IMR-90 (cell line): Measurements from ENCODE around the gene MTHFSD. TPM values are rescaled to one million over a fixed set of nuclear protein-coding genes. Genes with fewer than 3 reads are reported as not detected.

ENCODE experiments used
- ATAC-seq: fragments of 200-7000 bp; cut with Tn5 transposase; 2 replicates; pipeline ENCODE4 v1.9.1; 2020; ENCODE audit warnings: low read depth, mild to moderate bottlenecking, moderate library complexity
- BruUV-seq: library from RNA; stranded (reverse); fragments of 400-500 nt; replicated peaks from 2 replicates; lab custom pipeline; 2021; lab: Mats Ljungman, UMichigan
- CTCF ChIA-PET: fragments of 300-600 bp; formaldehyde crosslinking; extraction: SDS; loops from one replicate; lab custom pipeline; 2021; ENCODE audit warnings: antibody characterized with exemption; lab: Yijun Ruan, JAX
- POLR2A ChIA-PET: fragments of 300-600 bp; sonication (Branson Sonifier 250); formaldehyde crosslinking; loops from one replicate; lab custom pipeline; 2022; ENCODE audit warnings: antibody characterized with exemption; ENCODE audit not compliant: unreplicated experiment; lab: Charles Lee
- DNase-seq: peaks from one replicate; pipeline ENCODE4 v3.0.0; 2013
- H2AFZ ChIP-seq: replicated peaks from 2 replicates; pipeline ENCODE3; 2013; ENCODE audit warnings: low read length, mild to moderate bottlenecking; ENCODE audit not compliant: poor library complexity
- H2AK5ac ChIP-seq: 2 replicates; pipeline ENCODE4 v1.6.1; 2013; ENCODE audit warnings: low read depth, low read length, inconsistent platforms
- H2AK9ac ChIP-seq: replicated peaks from 2 replicates; pipeline ENCODE3; 2013; ENCODE audit warnings: mild to moderate bottlenecking, low read depth, low read length, moderate library complexity; ENCODE audit not compliant: poor library complexity
- H2BK120ac ChIP-seq: 2 replicates; pipeline ENCODE4 v1.6.1; 2013; ENCODE audit warnings: low read depth, low read length, inconsistent platforms
- H2BK15ac ChIP-seq: 3 replicates; pipeline ENCODE4 v1.6.1; 2013; ENCODE audit warnings: low read depth, low read length, inconsistent platforms
- H2BK20ac ChIP-seq: 2 replicates; pipeline ENCODE4 v1.6.1; 2013; ENCODE audit warnings: low read depth, mild to moderate bottlenecking, inconsistent platforms, low read length, moderate library complexity
- H2BK5ac ChIP-seq: 2 replicates; pipeline ENCODE4 v1.6.1; 2013; ENCODE audit warnings: mild to moderate bottlenecking, low read depth, low read length, inconsistent platforms; ENCODE audit not compliant: poor library complexity, severe bottlenecking
- H3K14ac ChIP-seq: replicated peaks from 2 replicates; pipeline ENCODE4 v1.6.1; 2013; ENCODE audit warnings: low read depth, low read length, inconsistent platforms
- H3K18ac ChIP-seq: 2 replicates; pipeline ENCODE4 v1.6.1; 2013; ENCODE audit warnings: low read depth, low read length, control low read depth
- H3K23ac ChIP-seq: 2 replicates; pipeline ENCODE4 v1.6.1; 2013; ENCODE audit warnings: low read depth, low read length, inconsistent platforms
- H3K27ac ChIP-seq: 2 replicates; pipeline ENCODE4 v1.5.1; 2013; ENCODE audit warnings: mild to moderate bottlenecking, control low read depth, low read length; ENCODE audit not compliant: insufficient read depth
- H3K27me3 ChIP-seq: 2 replicates; pipeline ENCODE4 v1.6.1; 2013; ENCODE audit warnings: low read length; ENCODE audit not compliant: control insufficient read depth, insufficient read depth
- H3K36me3 ChIP-seq: 2 replicates; pipeline ENCODE4 v1.6.1; 2013; ENCODE audit warnings: low read length, mixed read lengths; ENCODE audit not compliant: control insufficient read depth, insufficient read depth
- H3K4ac ChIP-seq: 2 replicates; pipeline ENCODE4 v1.6.1; 2013; ENCODE audit warnings: low read depth, low read length, inconsistent platforms
- H3K4me1 ChIP-seq: 2 replicates; pipeline ENCODE4 v1.6.1; 2013; ENCODE audit warnings: low read length, mixed read lengths; ENCODE audit not compliant: control insufficient read depth, insufficient read depth
- H3K4me2 ChIP-seq: 2 replicates; pipeline ENCODE4 v1.6.1; 2013; ENCODE audit warnings: low read depth, mild to moderate bottlenecking, control low read depth, low read length, moderate library complexity
- H3K4me3 ChIP-seq: 2 replicates; pipeline ENCODE4 v1.5.1; 2013; ENCODE audit warnings: low read depth, mild to moderate bottlenecking, control low read depth, low read length, moderate library complexity; ENCODE audit not compliant: insufficient read depth
- H3K56ac ChIP-seq: 2 replicates; pipeline ENCODE4 v1.6.1; 2013; ENCODE audit warnings: low read length, inconsistent platforms; ENCODE audit not compliant: insufficient read depth; ENCODE audit errors: extremely low read depth
- H3K79me1 ChIP-seq, 2 experiments: 2 replicates each; pipeline ENCODE4 v1.6.1; 2013; ENCODE audit warnings: low read length in 2 of 2, inconsistent platforms in 1 of 2, low read depth in 1 of 2
- H3K9ac ChIP-seq: 2 replicates; pipeline ENCODE4 v1.6.1; 2013; ENCODE audit warnings: low read depth, low read length, control low read depth
- H3K9me1 ChIP-seq: 2 replicates; pipeline ENCODE4 v1.6.1; 2013; ENCODE audit warnings: low read length, inconsistent platforms; ENCODE audit not compliant: insufficient read depth
- H3K9me3 ChIP-seq: 2 replicates; pipeline ENCODE4 v1.6.1; 2013; ENCODE audit warnings: low read length; ENCODE audit not compliant: control insufficient read depth, insufficient read depth
- H4K20me1 ChIP-seq: 2 replicates; pipeline ENCODE4 v1.6.1; 2013; ENCODE audit warnings: low read length, inconsistent platforms; ENCODE audit not compliant: insufficient read depth
- H4K5ac ChIP-seq: 2 replicates; pipeline ENCODE4 v1.6.1; 2013; ENCODE audit warnings: mild to moderate bottlenecking, low read depth, low read length, control low read depth
- H4K8ac ChIP-seq, 2 experiments: 2 replicates each; pipeline ENCODE4 v1.6.1; 2013; ENCODE audit warnings: low read depth in 2 of 2, low read length in 2 of 2, control low read depth in 1 of 2, inconsistent platforms in 1 of 2
- H4K91ac ChIP-seq: 2 replicates; pipeline ENCODE4 v1.6.1; 2013; ENCODE audit warnings: low read depth, low read length, inconsistent platforms; ENCODE audit not compliant: insufficient read depth
- CHD1 ChIP-seq: IDR thresholded peaks from 2 replicates; pipeline ENCODE4 v1.6.1; 2012; ENCODE audit warnings: low read depth, low read length, improper control_type of control experiment
- FOS ChIP-seq: fragments of 150-350 bp; IDR thresholded peaks from 2 replicates; pipeline ENCODE4 v1.6.1; 2016; ENCODE audit warnings: low read depth, low read length
- MAFK ChIP-seq: IDR thresholded peaks from 2 replicates; pipeline ENCODE4 v1.6.1; 2012; ENCODE audit warnings: low read depth, low read length, improper control_type of control experiment
- RCOR1 ChIP-seq: IDR thresholded peaks from 2 replicates; pipeline ENCODE4 v1.6.1; 2012; ENCODE audit warnings: mild to moderate bottlenecking, low read length, improper control_type of control experiment; ENCODE audit not compliant: insufficient replicate concordance
- WGBS, 2 experiments: methylation state at CpG; one replicate each; pipeline versions ENCODE4 v1.1.5 to v1.1.7; 2013; ENCODE audit warnings: missing lambda C conversion rate in 2 of 2; ENCODE audit not compliant: insufficient read length in 1 of 2; ENCODE audit errors: extremely low coverage in 2 of 2; 5-methylcytosine and 5-hydroxymethylcytosine counted together
- dilution Hi-C: fragments of 300-500 bp; cut with HindIII; formaldehyde crosslinking; loops from one replicate; pipeline ENCODE4 v1.14.3; 2018; ENCODE audit warnings: low sequenced_read_pairs; ENCODE audit not compliant: unreplicated experiment
- in situ Hi-C: fragments of 300-500 bp; cut with MboI; formaldehyde crosslinking; loops from 3 replicates; pipeline ENCODE4 v1.14.3; 2019; ENCODE audit warnings: low sequenced_read_pairs, inconsistent platforms, mixed read lengths
- intact Hi-C: fragments of 100-400 bp; cut with micrococcal nuclease; formaldehyde crosslinking; loops from 2 replicates; pipeline ENCODE4 v1.10.0; 2022
- polyA plus RNA-seq, 3 experiments: library from polyadenylated mRNA; depleted of rRNA; stranded (reverse); fragments of >200 nt; gene quantifications; 2 replicates each; pipeline ENCODE4 v1.2.3, GENCODE V29; 2012; ENCODE audit warnings: low replicate concordance in 1 of 3
- total RNA-seq: library from RNA; depleted of rRNA; stranded (reverse); fragments of >200 nt; gene quantifications from 2 replicates; pipeline ENCODE4 v1.2.3, GENCODE V29; 2012
- TF ChIP-seq, protein P1 (sequence below): fragments of 150-350 bp; IDR thresholded peaks from 2 replicates; pipeline ENCODE4 v1.6.1; 2016; ENCODE audit warnings: low read depth, mild to moderate bottlenecking, low read length, moderate library complexity, borderline replicate concordance

Gene MTHFSD
- total and polyA plus RNA-seq, 2 of the 4 experiments (the other 2 are of a cell fraction), result 8.2 to 16.8 TPM

DNA sequence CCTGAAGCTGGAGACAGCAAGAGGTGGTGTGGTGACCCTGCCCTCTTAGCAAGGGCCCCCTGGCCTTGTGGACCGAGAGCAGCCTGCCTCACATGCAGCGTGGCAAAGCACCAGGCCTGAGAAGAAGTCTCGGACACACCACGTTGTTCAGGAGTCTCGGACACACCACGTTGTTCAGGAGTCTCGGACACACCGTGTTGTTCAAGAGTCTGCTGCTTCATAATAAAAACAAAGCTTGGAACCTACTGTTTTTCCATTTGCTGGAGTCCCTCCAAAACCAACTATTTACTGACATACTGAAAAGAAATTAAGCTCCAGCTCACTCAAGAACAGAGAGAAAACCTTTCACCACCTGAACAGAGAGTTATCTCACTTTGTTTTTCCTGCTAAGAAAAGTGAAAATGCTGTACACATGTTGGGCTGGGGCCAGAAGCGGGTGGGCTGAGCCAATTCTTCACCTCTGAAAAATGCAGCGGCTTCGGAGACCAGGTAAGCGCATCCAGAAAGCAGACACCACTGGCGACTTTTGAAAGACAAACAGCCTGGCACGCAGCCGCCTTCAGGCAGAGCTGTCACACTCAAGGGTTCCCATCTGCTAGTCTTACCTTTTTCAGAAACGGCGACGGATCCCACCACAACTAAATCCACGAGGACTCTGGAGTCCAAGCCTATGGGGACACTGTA, 8.9 kb downstream of the MTHFSD start:
- Histone ChIP-seq H2BK15ac (no peak overlapping the region), H3K23ac (no peak overlapping the region), H2BK20ac (no peak overlapping the region), H3K56ac (no peak overlapping the region), H2BK5ac (no peak overlapping the region), H3K27ac (no peak overlapping the region), H3K9me1 (no peaks in the 10 kb centered on the region), H4K5ac (no peak overlapping the region), H3K4ac (no peak overlapping the region), H3K4me3 (no peak overlapping the region), H3K79me1 (peaks cover 0 to 17% of the 10 kb centered on the region in 2 experiments; a peak in 2 of 4 replicates), H3K9ac (no peak overlapping the region), H3K4me1 (no peaks in the 10 kb centered on the region), H3K27me3 (no peaks in the 10 kb centered on the region), H4K8ac (no peak overlapping the region), H2AK5ac (no peak overlapping the region), H3K14ac (no peak overlapping the region), H3K9me3 (no peaks in the 10 kb centered on the region), H2AFZ (no peak overlapping the region), H2AK9ac (peak overlapping the region; percentile 79), H3K4me2 (no peak overlapping the region), H2BK120ac (no peak overlapping the region), H3K18ac (no peak overlapping the region), H4K20me1 (no peaks in the 10 kb centered on the region), H3K36me3 (peaks cover 50% of the 10 kb centered on the region), H4K91ac (no peak overlapping the region)
- POLR2A ChIA-PET, result no interaction called here
- no peak for TF ChIP-seq RCOR1
- TF ChIP-seq CHD1, result no peak
- no peak for TF ChIP-seq FOS
- TF ChIP-seq MAFK, result no peak
- TF ChIP-seq, protein P1, sequence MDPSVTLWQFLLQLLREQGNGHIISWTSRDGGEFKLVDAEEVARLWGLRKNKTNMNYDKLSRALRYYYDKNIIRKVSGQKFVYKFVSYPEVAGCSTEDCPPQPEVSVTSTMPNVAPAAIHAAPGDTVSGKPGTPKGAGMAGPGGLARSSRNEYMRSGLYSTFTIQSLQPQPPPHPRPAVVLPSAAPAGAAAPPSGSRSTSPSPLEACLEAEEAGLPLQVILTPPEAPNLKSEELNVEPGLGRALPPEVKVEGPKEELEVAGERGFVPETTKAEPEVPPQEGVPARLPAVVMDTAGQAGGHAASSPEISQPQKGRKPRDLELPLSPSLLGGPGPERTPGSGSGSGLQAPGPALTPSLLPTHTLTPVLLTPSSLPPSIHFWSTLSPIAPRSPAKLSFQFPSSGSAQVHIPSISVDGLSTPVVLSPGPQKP, result no peak
- WGBS, 2 experiments, result 91% methylated on average over 18 of the region's 19 CpGs; no CpG with 5 or more reads in 1 of the 2 experiments
- dilution Hi-C loops (no loop called here), in situ Hi-C loops (no loop called here), intact Hi-C loops (no loop called here)
- no peak for DNase-seq
- CTCF ChIA-PET, result interaction anchor here (0.7 kb wide), 1 partner anchor 12 kb away, joined by 3 read pairs; no protein-coding TSS in a partner anchor
- BruUV-seq, result no TSS peak
- ATAC-seq, result no peak
